Activated CD4-positive, alpha-beta memory T cell treated with anti-CD3 and anti-CD28 coated beads, Interleukin-2, amount 10 ng/mL, durations not matched to agents 7 days and 5 days (primary cell): ENCODE data around the gene ADGRL3. TPM values are rescaled to one million over a fixed set of nuclear protein-coding genes. Genes with fewer than 3 reads are reported as not detected.
"Not testable (repeated sequence)": the region's sequence is repeated elsewhere in the genome, so short reads cannot be mapped to it uniquely, and the experiment has no call there.

Source experiments
- CTCF ChIA-PET: fragments of 350-600 bp; sonication (Branson Sonifier 250); formaldehyde crosslinking; loops from one replicate; lab custom pipeline; 2021; ENCODE audit warnings: antibody characterized with exemption, inconsistent platforms; lab: Charles Lee
- POLR2A ChIA-PET: fragments of 350-600 bp; sonication (Branson Sonifier 250); formaldehyde crosslinking; loops from one replicate; lab custom pipeline; 2021; ENCODE audit warnings: antibody characterized with exemption; lab: Charles Lee
- DNase-seq: peaks from one replicate; pipeline ENCODE4 v3.0.0-alpha.2; 2020
- H3K27ac Mint-ChIP-seq: one replicate; pipeline ENCODE4 v1.8.0; 2021; ENCODE audit warnings: mild to moderate bottlenecking, mixed read lengths
- H3K27me3 Mint-ChIP-seq: one replicate; pipeline ENCODE4 v1.8.0; 2021; ENCODE audit warnings: mixed read lengths
- H3K36me3 Mint-ChIP-seq: one replicate; pipeline ENCODE4 v1.8.0; 2021; ENCODE audit warnings: low read depth, mixed read lengths
- H3K4me1 Mint-ChIP-seq: one replicate; pipeline ENCODE4 v1.8.0; 2021; ENCODE audit warnings: mixed read lengths
- H3K4me3 Mint-ChIP-seq: one replicate; pipeline ENCODE4 v1.8.0; 2021; ENCODE audit warnings: mild to moderate bottlenecking, mixed read lengths
- H3K9me3 Mint-ChIP-seq: one replicate; pipeline ENCODE4 v1.8.0; 2021; ENCODE audit warnings: mixed read lengths
- total RNA-seq, 2 experiments: library from RNA; stranded (reverse); gene quantifications; one replicate each; pipeline ENCODE4 v1.2.3, GENCODE V29; 2021

ADGRL3 gene
- total RNA-seq, 2 experiments from 2014 or later: not detected

DNA sequence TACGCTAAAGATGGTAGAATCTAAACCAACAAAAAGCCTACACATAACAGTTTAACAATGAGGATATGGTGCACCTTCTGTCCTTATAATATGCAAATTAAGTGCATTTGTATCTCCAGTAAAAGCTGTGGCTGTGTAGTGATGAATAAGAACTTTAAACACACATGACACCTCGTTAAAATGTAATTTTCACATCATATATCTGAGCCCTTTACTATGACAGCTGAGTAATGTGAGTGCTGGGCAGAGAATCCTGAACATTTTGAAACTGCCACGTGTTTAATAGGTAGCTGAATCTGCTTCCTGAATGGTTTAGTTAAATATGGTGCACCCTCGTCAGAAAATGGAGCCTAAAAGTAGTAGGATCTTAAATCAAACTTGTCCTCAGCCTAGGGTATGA is 540.8 kb downstream of the ADGRL3 start:
- DNase-seq: no peak
- Mint-ChIP-seq H3K4me1 (no peaks in the 10 kb centered on the region), H3K27ac (no peak overlapping the region), H3K36me3 (no peaks in the 10 kb centered on the region), H3K4me3 (no peak overlapping the region), H3K9me3 (peaks cover 4% of the 10 kb centered on the region), H3K27me3 (no peaks in the 10 kb centered on the region)
- ChIA-PET CTCF (no interaction called here), POLR2A (no interaction called here)

DNA sequence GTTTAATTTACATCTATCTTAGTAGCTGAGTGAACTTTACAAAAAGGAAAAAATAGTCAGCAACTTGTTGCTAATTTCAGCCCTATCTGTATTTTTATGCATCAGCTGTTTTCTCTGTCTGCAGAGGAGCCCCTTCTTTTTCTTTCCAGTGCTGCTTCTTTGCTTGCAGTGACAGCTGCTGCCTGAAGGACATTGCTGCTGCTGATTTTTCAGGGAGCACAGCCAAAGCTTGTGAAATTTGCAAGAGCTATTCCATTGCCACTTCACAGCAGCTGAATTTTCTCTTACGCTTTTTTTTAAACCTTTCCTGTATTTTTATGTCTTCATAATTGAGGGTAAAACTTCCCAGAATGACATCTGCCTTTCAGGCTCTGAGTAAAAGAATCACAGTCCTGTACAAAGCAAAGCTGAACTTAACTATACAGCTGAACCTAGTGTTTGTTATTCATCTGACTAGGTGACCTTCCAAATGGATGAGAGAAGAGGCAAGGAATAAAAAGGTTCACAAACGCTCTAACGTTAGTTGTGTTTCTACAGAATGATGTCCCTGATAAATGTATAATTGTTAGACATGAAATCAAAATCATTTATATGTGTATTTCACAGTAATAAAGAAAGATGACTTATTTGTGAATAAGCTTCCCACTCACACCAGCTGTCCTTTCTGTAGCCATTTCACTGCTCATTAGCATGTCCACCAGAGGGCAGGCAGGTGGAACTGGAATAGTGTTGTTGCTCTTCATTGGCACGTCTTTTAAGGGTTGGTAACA is 541.4 kb downstream of the ADGRL3 start:
- no peak for DNase-seq
- Mint-ChIP-seq H3K36me3 (no peaks in the 10 kb centered on the region), H3K27ac (no peak overlapping the region), H3K27me3 (no peaks in the 10 kb centered on the region), H3K4me3 (no peak overlapping the region), H3K9me3 (peaks cover 4% of the 10 kb centered on the region), H3K4me1 (no peaks in the 10 kb centered on the region)
- ChIA-PET CTCF (no interaction called here), POLR2A (no interaction called here)

DNA sequence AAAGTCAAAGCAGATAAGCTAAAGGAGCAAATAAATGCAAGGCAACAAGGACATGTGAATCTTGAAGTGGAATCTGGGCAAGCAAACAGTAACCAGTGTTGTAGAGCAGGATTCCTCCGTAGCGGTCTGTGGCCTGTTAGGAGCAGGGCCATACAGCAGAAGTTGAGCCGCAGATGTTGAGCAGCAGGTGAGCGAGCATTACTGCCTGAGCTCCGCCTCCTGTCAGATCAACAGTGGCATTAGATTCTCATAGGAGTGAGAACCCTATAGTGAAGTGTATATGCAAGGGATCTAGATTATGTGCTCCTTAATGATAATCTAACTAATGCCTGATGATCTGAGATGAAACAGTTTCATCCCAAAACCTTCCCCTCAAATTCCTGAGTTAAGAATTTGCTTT is 550.7 kb downstream of the ADGRL3 start:
- DNase-seq: no peak
- peaks cover 11% of the 10 kb centered on the region for H3K9me3 Mint-ChIP-seq
- CTCF ChIA-PET: no interaction called here
- POLR2A ChIA-PET: no interaction called here
- H3K4me3 Mint-ChIP-seq: no peak overlapping the region
- H3K27me3 Mint-ChIP-seq: no peaks in the 10 kb centered on the region
- H3K27ac Mint-ChIP-seq: no peak overlapping the region
- H3K4me1 Mint-ChIP-seq: no peaks in the 10 kb centered on the region
- no peaks in the 10 kb centered on the region for H3K36me3 Mint-ChIP-seq

DNA sequence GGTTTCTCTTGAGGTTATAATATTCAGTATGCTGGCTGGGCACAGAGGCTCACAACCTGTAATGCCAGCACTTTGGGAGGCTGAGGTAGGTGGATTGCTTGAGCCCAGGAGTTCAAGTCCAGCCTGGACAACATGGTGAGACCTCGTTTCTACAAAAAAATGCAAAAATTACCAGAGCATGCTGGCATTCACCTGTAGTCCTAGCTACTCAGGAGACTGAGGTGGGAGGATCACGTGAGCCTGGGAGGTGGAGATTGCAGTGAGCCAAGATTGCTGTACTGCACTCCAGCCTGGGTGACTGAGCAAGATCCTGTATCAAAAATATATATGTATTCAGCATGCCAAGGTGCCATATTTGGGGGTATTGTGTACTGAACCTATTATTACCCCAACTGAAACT is 552.5 kb downstream of the ADGRL3 start:
- Mint-ChIP-seq H3K36me3 (no peaks in the 10 kb centered on the region), H3K4me3 (no peak overlapping the region), H3K27ac (no peak overlapping the region), H3K4me1 (no peaks in the 10 kb centered on the region), H3K27me3 (no peaks in the 10 kb centered on the region), H3K9me3 (peaks cover 9% of the 10 kb centered on the region)
- ChIA-PET POLR2A (no interaction called here), CTCF (no interaction called here)
- DNase-seq: no peak

DNA sequence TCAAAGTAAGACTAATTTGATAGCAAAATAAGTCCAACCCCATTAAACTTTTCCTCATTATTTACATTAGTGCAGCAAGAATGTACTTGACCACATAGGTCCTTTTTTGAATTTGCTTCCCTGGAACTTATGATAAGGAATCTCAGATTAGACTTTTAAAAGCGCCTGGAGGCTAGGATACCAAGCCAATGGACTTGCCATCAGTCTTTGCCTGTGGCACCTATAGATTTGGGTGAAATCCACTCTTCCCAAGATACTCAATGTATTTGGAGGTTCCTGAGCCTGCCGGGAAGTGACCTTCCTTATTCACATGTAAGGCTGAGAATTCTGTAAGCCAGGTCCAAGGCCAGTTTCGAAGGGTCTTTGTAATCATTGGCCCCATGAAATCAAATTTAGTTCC is 553.6 kb downstream of the ADGRL3 start:
- Mint-ChIP-seq H3K4me1 (no peaks in the 10 kb centered on the region), H3K27ac (no peak overlapping the region), H3K36me3 (no peaks in the 10 kb centered on the region), H3K4me3 (no peak overlapping the region), H3K27me3 (no peaks in the 10 kb centered on the region), H3K9me3 (peaks cover 9% of the 10 kb centered on the region)
- ChIA-PET POLR2A (no interaction called here), CTCF (no interaction called here)
- DNase-seq: no peak

DNA sequence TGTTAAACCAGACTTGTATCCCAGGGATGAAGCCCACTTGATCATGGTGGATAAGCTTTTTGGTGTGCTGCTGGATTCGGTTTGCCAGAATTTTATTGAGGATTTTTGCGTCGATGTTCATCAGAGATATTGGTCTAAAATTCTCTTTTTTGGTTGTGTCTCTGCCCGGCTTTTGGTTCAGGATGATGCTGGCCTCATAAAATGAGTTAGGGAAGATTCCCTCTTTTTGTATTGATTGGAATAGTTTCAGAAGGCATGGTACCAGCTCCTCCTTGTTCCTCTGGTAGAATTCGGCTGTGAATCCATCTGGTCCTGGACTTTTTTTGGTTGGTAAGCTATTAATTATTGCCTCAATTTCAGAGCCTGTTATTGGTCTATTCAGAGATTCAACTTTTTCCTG is 556.8 kb downstream of the ADGRL3 start:
- POLR2A ChIA-PET, H3K9me3 Mint-ChIP-seq, H3K27ac Mint-ChIP-seq, CTCF ChIA-PET, H3K4me3 Mint-ChIP-seq, H3K4me1 Mint-ChIP-seq, H3K27me3 Mint-ChIP-seq, DNase-seq, H3K36me3 Mint-ChIP-seq: not testable (repeated sequence)

DNA sequence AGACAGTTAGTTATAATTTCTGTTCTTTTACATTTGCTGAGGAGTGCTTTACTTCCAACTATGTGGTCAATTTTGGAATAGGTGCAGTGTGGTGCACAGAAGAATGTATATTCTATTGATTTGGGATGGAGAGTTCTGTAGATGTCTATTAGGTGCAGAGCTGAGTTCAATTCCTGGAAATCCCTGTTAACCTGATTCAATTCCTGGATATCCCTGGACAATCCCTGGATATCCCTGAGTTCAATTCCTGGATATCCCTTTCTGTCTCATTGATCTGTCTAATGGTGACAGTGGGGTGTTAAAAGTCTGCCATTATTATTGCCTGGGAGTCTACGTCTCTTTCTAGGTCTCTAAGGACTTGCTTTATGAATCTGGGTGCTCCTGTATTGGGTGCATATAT is 557.9 kb downstream of the ADGRL3 start:
- H3K27me3 Mint-ChIP-seq, H3K4me3 Mint-ChIP-seq, H3K36me3 Mint-ChIP-seq, POLR2A ChIA-PET, H3K27ac Mint-ChIP-seq, CTCF ChIA-PET, H3K4me1 Mint-ChIP-seq, H3K9me3 Mint-ChIP-seq, DNase-seq: not testable (repeated sequence)

DNA sequence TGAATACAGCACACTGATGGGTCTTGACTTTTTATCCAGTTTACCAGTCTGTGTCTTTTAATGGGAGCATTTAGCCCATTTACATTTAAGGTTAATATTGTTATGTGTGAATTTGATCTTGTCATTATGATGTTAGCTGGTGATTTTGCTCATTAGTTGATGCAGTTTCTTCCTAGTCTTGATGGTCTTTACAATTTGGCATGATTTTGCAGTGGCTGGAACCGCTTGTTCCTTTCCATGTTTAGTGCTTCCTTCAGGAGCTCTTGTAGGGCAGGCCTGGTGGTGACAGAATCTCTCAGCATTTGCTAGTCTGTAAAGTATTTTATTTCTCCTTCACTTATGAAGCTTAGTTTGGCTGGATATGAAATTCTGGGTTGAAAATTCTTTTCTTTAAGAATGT is 558.5 kb downstream of the ADGRL3 start:
- POLR2A ChIA-PET, CTCF ChIA-PET, H3K36me3 Mint-ChIP-seq, H3K27me3 Mint-ChIP-seq, H3K4me1 Mint-ChIP-seq, H3K27ac Mint-ChIP-seq, DNase-seq, H3K4me3 Mint-ChIP-seq, H3K9me3 Mint-ChIP-seq: not testable (repeated sequence)

DNA sequence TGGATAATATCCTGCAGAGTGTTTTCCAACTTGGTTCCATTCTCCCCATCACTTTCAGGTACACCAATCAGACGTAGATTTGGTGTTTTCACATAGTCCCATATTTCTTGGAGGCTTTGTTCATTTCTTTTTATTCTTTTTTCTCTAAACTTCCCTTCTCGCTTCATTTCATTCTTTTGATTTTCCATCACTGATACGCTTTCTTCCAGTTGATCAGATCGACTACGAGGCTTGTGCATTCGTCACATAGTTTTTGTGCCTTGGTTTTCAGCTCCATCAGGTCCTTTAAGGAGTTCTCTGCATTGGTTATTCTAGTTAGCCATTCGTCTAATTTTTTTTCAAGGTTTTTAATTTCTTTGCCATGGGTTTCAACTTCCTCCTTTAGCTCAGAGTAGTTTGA is 559.1 kb downstream of the ADGRL3 start:
- H3K27ac Mint-ChIP-seq, CTCF ChIA-PET, H3K27me3 Mint-ChIP-seq, DNase-seq, POLR2A ChIA-PET, H3K4me1 Mint-ChIP-seq, H3K36me3 Mint-ChIP-seq, H3K4me3 Mint-ChIP-seq: not testable (repeated sequence)
- peaks cover 11% of the 10 kb centered on the region for H3K9me3 Mint-ChIP-seq

DNA sequence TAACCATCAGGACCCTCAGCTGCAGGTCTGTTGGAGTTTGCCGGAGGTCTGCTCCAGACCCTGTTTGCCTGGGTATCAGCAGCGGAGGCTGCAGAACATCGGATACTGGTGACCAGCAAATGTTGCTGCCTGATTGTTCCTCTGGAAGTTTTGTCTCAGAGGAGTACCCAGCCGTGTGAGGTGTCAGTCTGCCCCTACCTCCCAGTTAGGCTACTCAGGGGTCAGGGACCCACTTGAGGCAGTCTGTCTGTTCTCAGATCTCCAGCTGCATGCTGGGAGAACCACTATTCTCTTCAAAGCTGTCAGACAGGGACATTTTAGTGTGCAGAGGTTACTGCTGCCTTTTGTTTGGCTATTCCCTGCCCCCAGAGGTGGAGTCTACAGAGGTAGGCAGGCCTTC is 559.8 kb downstream of the ADGRL3 start:
- H3K36me3 Mint-ChIP-seq, DNase-seq, H3K4me1 Mint-ChIP-seq, H3K4me3 Mint-ChIP-seq, H3K27ac Mint-ChIP-seq, POLR2A ChIA-PET, H3K27me3 Mint-ChIP-seq, CTCF ChIA-PET: not testable (repeated sequence)
- H3K9me3 Mint-ChIP-seq: peaks cover 11% of the 10 kb centered on the region

DNA sequence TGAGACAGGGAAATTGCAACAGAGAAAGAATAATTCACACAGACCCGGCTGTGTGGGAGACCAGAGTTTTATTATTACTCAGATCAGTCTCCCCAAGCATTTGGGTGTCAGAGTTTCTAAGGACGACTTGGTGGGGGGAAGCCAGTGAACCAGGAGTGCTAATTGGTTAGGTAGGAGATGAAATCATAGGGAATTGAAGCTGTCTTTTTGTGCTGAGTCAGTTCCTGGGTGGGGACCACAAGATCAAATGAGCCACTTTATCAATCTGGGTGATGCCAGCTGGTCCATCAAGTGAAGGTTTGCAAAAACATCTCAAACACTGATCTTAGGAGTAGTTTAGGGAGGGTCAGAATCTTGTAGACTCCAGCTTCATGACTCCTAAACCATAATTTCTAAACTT is 560.7 kb downstream of the ADGRL3 start:
- H3K27me3 Mint-ChIP-seq: no peaks in the 10 kb centered on the region
- CTCF ChIA-PET: interaction anchor here (0.6 kb wide), 1 partner anchor 11 kb away, joined by 7 read pairs; no protein-coding TSS in a partner anchor
- peaks cover 15% of the 10 kb centered on the region for H3K9me3 Mint-ChIP-seq
- H3K4me3 Mint-ChIP-seq: no peak overlapping the region
- H3K36me3 Mint-ChIP-seq: no peaks in the 10 kb centered on the region
- no peak for DNase-seq
- no peak overlapping the region for H3K27ac Mint-ChIP-seq
- H3K4me1 Mint-ChIP-seq: no peaks in the 10 kb centered on the region
- POLR2A ChIA-PET: no interaction called here

DNA sequence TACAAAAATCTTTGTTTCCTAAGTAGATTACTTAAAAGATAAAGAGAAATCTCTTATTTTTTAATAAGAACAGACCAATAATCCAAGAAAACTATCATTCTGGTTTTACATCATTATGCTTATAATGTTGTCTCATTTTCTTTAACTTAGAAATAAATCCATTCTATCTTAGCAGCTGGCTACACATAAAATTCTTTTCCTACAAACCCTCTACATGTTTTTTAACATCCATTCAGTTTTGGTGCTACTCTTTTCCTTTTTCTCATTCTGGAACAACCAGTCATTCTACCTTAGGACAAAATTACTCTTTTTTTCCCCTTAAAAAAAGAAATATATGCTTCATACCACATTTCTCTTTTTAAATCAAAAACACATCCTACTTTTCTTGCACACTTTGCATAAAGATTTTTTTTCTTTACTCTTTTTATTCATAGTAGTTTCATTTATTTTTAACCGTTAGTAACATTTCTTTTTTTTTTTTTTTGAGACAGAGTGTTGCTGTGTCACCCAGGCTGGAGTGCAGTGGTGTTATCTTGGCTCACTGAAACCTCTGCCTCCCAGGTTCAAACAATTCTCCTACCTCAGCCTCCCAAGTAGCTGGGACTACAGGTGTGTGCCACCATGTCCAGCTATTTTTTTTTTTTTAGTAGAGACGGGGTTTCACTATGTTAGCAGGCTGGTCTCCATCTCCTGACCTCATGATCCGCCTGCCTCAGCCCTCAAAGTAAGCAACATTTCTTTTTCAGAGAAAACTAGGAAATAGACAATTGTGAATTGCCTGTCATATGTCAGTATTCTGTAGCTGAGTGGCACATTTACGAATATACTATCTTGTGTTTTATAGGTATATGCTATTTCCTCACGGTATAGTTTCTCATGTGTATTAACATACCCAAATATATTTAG is 562.8 kb downstream of the ADGRL3 start:
- ChIA-PET CTCF (no interaction called here), POLR2A (no interaction called here)
- no peak overlapping the region for H3K4me3 Mint-ChIP-seq
- no peaks in the 10 kb centered on the region for H3K27me3 Mint-ChIP-seq
- no peak for DNase-seq
- peaks cover 24% of the 10 kb centered on the region for H3K9me3 Mint-ChIP-seq
- H3K4me1 Mint-ChIP-seq: no peaks in the 10 kb centered on the region
- no peak overlapping the region for H3K27ac Mint-ChIP-seq
- no peaks in the 10 kb centered on the region for H3K36me3 Mint-ChIP-seq

DNA sequence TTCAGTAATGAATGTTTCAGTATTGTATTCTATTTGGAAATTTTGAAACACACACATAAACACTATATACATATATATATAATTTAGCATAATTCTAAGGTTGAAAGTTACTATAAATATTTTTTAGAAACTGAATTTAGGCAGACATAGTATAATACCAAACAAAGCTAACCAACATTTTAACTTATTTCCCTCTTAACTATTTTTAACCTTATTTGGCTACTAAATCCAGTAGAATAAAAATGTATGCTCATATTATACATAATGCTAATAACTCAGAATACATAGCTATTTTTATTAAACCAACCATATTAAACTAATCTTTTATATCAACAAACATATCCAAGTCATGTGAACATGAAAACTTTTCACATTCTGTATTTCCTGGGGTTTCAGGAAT is 563.6 kb downstream of the ADGRL3 start:
- H3K4me3 Mint-ChIP-seq: no peak overlapping the region
- H3K9me3 Mint-ChIP-seq: peaks cover 24% of the 10 kb centered on the region
- H3K27ac Mint-ChIP-seq: no peak overlapping the region
- H3K36me3 Mint-ChIP-seq: no peaks in the 10 kb centered on the region
- no peaks in the 10 kb centered on the region for H3K27me3 Mint-ChIP-seq
- ChIA-PET POLR2A (no interaction called here), CTCF (no interaction called here)
- H3K4me1 Mint-ChIP-seq: no peaks in the 10 kb centered on the region
- no peak for DNase-seq
